GM21723 (cell line): ENCODE results near the gene NOCT.
"Not testable (repeated sequence)": the region's sequence is repeated elsewhere in the genome, so short reads cannot be mapped to it uniquely, and the experiment has no call there.

Experiments used
- ATAC-seq: cut with Tn5 transposase; IDR thresholded peaks from one replicate; pipeline ENCODE4 v1.9.1; 2021; ENCODE audit warnings: mild to moderate bottlenecking, moderate library complexity; ENCODE audit not compliant: unreplicated experiment

The NOCT gene, protein sequence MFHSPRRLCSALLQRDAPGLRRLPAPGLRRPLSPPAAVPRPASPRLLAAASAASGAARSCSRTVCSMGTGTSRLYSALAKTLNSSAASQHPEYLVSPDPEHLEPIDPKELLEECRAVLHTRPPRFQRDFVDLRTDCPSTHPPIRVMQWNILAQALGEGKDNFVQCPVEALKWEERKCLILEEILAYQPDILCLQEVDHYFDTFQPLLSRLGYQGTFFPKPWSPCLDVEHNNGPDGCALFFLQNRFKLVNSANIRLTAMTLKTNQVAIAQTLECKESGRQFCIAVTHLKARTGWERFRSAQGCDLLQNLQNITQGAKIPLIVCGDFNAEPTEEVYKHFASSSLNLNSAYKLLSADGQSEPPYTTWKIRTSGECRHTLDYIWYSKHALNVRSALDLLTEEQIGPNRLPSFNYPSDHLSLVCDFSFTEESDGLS

DNA sequence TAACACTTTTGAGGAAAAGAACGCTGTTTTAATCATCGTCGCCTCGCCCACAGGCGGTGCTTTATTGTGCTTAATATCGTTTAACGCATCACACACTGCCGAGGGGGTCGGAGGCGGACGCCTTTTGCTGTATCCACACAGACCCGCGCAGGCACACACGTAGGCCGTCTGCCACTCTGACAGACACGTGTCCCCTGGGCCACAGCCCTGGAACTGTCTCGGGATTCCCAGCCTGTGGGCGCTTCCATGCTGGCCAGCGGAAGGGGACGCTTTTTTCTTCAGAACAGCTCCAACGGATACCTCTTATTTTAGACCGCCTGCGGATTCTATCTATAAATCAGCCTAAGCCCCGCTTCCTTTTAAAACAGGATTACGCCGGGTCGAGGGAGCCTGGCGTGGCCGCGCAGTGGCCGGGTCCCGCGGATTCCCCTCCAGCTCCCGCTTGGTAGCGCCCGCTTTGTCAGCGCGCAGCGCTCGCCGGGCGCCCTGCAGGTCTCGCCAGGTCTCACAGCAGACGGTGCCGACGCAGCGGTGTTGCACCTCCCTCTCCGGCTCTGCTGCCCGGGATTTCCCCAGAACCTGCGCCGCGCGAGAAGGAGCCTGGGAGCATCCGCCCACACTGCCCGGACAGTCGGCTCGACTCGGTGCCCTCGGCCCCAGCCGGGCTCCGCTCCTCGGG, at the start of gene NOCT:
Gene NOCT (plus strand): TSS at position 513 of the 679 bp plus-strand sequence. CDS start 201 bp downstream, outside the sequence.
- ATAC-seq: peak; percentile 94

DNA sequence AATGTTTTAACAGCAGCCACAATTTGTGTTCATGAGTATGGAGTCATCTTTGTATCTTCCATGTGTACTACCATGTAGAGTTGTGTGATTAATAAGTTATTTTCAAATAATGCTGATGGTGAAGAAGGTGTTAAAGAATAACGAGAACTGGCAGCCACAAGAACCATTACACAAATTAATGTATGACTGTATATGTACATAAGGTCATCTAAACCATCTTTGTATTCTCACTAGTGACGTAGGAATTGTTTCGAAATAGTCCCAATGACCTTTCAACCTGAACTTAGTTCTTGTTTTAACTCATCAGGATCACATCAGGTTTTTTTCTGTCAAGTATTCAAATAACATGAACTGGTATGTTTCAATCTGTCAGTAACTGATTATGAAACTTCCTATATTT, 48.3 kb upstream of the NOCT start:
- ATAC-seq: peak; percentile 94

GRCh38 chr4:138972956-138973801, 42.4 kb upstream of the NOCT start:
- no peak for ATAC-seq

- no peak for ATAC-seq
These were observed 40.4 kb upstream of the NOCT start for GRCh38 chr4:138975225-138975624.

DNA sequence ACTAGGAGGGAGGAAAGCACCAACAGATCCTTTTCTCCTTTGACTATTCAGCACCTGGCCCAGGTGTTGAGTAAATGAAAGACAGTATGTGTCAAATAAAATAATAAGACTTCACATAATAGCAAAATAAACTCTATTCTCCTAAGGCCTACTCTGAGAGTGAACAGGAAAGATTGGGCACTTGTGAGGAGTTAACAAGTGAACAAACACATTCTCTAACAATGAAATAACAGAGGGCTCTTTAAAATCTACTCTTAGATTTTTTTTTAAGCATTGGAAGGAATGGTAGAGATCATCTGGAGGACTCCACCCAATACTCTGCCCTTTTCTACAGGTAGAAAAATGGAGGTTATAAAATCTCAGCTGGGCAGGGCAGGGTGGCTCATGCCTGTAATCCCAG, 39.1 kb upstream of the NOCT start:
- no peak for ATAC-seq

- peak; percentile 93 for ATAC-seq
These were observed 38.1 kb upstream of the NOCT start for GRCh38 chr4:138977524-138977923.

DNA sequence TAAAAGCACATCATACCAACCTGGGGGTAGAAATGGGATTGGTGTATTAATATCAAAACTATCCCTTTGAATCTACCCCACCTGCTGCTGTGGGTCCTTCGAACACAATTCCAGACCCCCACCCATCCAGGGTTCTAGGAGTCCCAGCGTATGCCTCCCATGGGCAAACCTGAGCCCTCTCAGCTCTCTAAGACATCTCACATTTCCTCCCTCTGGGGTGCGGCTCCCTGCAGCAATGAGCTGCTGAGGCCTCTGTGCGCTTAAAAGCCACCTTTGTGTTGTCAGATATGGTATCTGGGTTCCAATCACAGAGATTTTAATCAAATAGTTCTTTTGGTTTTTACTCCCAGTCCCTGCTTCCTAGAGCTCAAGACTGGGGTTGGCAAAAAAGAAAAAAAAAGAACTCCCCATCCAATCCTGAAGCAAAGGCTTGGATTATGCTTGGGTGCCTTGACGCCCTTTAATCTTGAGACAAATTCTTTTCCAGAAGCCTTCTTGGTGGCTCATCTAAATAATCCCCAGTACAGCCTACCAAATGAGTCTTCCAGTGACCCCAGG, 37.5 kb upstream of the NOCT start:
- ATAC-seq: no peak

- ATAC-seq: no peak
These were observed 37.0 kb upstream of the NOCT start for GRCh38 chr4:138978600-138978999.

GRCh38 chr4:138979742-138980141, 35.8 kb upstream of the NOCT start:
- ATAC-seq: no peak

GRCh38 chr4:138981930-138982390, 33.6 kb upstream of the NOCT start:
- no peak for ATAC-seq

DNA sequence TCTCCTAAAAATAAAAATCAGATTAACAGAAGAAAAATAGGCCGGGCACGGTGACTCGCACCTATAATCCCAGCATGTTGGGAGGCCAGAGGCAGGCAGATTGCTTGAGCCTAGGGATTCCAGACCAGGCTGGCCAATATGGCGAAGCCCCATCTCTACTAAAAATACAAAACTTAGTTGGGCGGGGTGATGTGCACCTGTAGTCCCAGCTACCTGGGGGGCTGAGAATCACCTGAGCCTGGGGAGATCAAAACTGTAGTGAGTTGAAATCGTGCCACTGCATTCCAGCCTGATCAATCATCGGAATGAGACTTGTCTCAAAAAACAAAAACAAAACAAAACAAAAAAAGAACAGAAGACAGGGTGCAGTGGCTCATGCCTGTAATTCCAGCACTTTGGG, 32.8 kb upstream of the NOCT start:
- no peak for ATAC-seq

GRCh38 chr4:138983690-138984089, 31.9 kb upstream of the NOCT start:
- no peak for ATAC-seq

GRCh38 chr4:138984647-138985046, 30.9 kb upstream of the NOCT start:
- no peak for ATAC-seq

GRCh38 chr4:138992676-138993075, 22.9 kb upstream of the NOCT start:
- ATAC-seq: no peak

DNA sequence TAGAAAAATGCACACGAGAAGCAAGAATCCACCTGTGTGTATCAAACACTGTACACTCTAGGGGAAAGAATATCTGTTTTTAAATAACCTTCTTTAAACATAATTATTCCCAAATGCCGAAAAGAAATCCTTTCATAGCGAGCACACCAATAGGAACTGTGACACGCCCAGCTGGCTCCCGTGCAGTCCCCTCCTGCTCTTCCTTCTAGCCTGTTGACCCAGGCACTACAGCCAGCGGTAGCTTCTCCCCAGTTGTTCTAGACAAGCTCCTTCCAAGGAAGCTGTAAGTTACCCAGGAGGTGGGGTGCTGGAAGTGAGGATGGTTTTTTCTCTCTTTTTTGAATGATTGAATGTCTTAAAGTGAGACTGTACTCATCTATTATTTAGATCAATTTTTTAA, 19.5 kb upstream of the NOCT start:
- ATAC-seq: no peak

DNA sequence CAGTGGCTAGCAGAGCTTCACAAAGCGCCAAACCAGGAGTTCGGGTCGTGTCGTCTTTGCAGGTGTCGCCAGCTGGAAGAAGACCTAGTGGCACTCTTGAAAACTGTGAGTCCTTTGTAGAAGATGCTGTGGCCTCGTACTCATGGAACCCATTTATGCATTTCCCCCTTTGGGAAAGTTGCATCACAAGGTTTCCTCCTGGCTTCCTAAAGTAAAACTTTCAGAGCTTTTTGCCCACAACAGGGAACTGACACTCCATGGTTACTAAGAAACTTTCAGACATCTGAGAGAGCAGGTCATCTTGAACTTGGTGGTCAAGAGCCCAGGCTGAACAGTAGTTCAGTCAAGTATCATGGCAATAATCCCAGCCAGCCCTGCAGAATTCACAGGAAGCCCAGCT, 15.9 kb upstream of the NOCT start:
- no peak for ATAC-seq

GRCh38 chr4:139000134-139000533, 15.4 kb upstream of the NOCT start:
- ATAC-seq: not testable (repeated sequence)

DNA sequence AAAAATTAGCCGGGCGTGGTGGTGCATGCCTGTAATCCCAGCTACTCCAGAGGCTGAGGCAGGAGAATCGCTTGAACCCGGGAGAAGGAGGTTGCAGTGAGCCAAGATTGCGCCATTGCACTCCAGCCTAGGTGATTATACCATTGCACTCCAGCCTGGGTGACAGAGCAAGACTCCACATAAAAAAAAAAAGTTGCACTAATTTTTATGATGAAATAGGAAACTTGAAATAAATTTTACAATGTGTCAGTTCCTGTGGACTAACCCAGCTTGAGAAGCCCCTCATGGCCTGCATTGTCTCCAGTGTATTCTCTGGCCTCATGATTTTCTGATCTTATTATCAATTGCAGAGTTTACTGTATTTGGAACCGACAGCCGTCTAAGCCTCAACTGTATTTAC, 14.2 kb upstream of the NOCT start:
- ATAC-seq: not testable (repeated sequence)

GRCh38 chr4:139003668-139004067, 11.9 kb upstream of the NOCT start:
- ATAC-seq: not testable (repeated sequence)

- ATAC-seq: no peak
These were observed 9.8 kb upstream of the NOCT start for GRCh38 chr4:139005774-139006173.

DNA sequence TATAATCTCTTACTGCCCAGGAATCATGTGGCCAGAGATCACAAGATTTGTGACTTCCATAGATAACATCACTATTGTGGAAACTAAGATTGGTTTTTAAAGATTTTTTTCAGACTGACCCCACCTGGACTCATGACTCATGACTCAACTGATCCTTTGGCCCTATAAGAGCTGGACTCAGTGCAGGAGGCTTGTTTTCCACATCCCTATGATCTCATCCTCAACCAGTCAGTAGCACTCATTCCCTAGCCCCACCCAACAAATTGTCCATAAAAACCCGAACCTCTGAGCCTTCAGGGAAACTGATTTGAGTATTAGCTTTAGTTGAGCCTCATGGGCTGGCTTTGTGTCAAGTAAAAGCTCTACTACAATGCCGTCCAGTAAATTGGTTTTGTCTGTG, 7.9 kb upstream of the NOCT start:
- no peak for ATAC-seq
